ENCODE results near the gene MYL4. TPM values are rescaled to one million over a fixed set of nuclear protein-coding genes. Genes with fewer than 3 reads are reported as not detected.
A peak's percentile ranks its signal among the peaks of the same experiment; 100 is the strongest.

The MYL4 gene
- total RNA-seq, 6 experiments from 2014 or later = not detected

GRCh38 chr17:47235506-47235905 lies 26.4 kb downstream of the MYL4 start:
- no peak for DNase-seq
- Mint-ChIP-seq H3K4me1 (ENCODE audit: low read depth) (peaks cover 26% of the 10 kb centered on the region), H3K9me3 (peaks cover 8% of the 10 kb centered on the region; the same call in 1 of the 2 replicates), H3K36me3 (ENCODE audit: low read depth) (no peaks in the 10 kb centered on the region), H3K27me3 (ENCODE audit: insufficient read depth) (peaks cover 2% of the 10 kb centered on the region), H3K27ac (no peak overlapping the region), H3K4me3 (no peak overlapping the region)
- no peak for TF ChIP-seq CTCF (IDR thresholded peaks at IDR 0.05)

- Mint-ChIP-seq H3K4me3 (no peak overlapping the region), H3K4me1 (ENCODE audit: low read depth) (peaks cover 26% of the 10 kb centered on the region), H3K27ac (no peak overlapping the region), H3K27me3 (ENCODE audit: insufficient read depth) (peaks cover 2% of the 10 kb centered on the region), H3K9me3 (peaks cover 8% of the 10 kb centered on the region; the same call in 1 of the 2 replicates), H3K36me3 (ENCODE audit: low read depth) (no peaks in the 10 kb centered on the region)
- no peak for DNase-seq
- TF ChIP-seq CTCF (IDR thresholded peaks at IDR 0.05) = no peak
These were observed 26.8 kb downstream of the MYL4 start for GRCh38 chr17:47235923-47236322.

- Mint-ChIP-seq H3K27ac (no peak overlapping the region), H3K9me3 (peaks cover 8% of the 10 kb centered on the region; the same call in 1 of the 2 replicates), H3K4me3 (no peak overlapping the region), H3K4me1 (ENCODE audit: low read depth) (peaks cover 26% of the 10 kb centered on the region), H3K36me3 (ENCODE audit: low read depth) (no peaks in the 10 kb centered on the region), H3K27me3 (ENCODE audit: insufficient read depth) (no peaks in the 10 kb centered on the region; the same call in 1 of the 2 replicates)
- no peak for DNase-seq
- no peak for TF ChIP-seq CTCF (IDR thresholded peaks at IDR 0.05)
These were observed 28.7 kb downstream of the MYL4 start for GRCh38 chr17:47237841-47238240.

GRCh38 chr17:47238321-47239010 lies 29.3 kb downstream of the MYL4 start:
- H3K9me3 Mint-ChIP-seq = peaks cover 8% of the 10 kb centered on the region; the same call in 1 of the 2 replicates
- TF ChIP-seq CTCF (IDR thresholded peaks at IDR 0.05) = no peak
- no peak overlapping the region for H3K4me3 Mint-ChIP-seq
- H3K27ac Mint-ChIP-seq = no peak overlapping the region
- no peak for DNase-seq
- no peaks in the 10 kb centered on the region; the same call in 1 of the 2 replicates for H3K27me3 Mint-ChIP-seq (ENCODE audit: insufficient read depth)
- H3K4me1 Mint-ChIP-seq (ENCODE audit: low read depth) = peaks cover 21% of the 10 kb centered on the region
- no peaks in the 10 kb centered on the region for H3K36me3 Mint-ChIP-seq (ENCODE audit: low read depth)

- Mint-ChIP-seq H3K27ac (peak overlapping the region; percentile 99), H3K4me1 (ENCODE audit: low read depth) (peaks cover 21% of the 10 kb centered on the region), H3K27me3 (ENCODE audit: insufficient read depth) (no peaks in the 10 kb centered on the region; the same call in 1 of the 2 replicates), H3K4me3 (peak overlapping the region; percentile 57; the same call in 1 of the 2 replicates), H3K9me3 (peaks cover 8% of the 10 kb centered on the region; the same call in 1 of the 2 replicates), H3K36me3 (ENCODE audit: low read depth) (no peaks in the 10 kb centered on the region)
- no peak for DNase-seq
- TF ChIP-seq CTCF (IDR thresholded peaks at IDR 0.05) = no peak
These were observed 30.4 kb downstream of the MYL4 start for GRCh38 chr17:47239619-47239966.

Data from HFFc6 (cell line).